ENCODE measurements around the gene NOC2L. TPM values are rescaled to one million over a fixed set of nuclear protein-coding genes. Genes with fewer than 3 reads are reported as not detected.
"Not testable (repeated sequence)": the region's sequence is repeated elsewhere in the genome, so short reads cannot be mapped to it uniquely, and the experiment has no call there.

Gene NOC2L
- total RNA-seq, 1 donor from 2014 or later, result 90.3 TPM

DNA sequence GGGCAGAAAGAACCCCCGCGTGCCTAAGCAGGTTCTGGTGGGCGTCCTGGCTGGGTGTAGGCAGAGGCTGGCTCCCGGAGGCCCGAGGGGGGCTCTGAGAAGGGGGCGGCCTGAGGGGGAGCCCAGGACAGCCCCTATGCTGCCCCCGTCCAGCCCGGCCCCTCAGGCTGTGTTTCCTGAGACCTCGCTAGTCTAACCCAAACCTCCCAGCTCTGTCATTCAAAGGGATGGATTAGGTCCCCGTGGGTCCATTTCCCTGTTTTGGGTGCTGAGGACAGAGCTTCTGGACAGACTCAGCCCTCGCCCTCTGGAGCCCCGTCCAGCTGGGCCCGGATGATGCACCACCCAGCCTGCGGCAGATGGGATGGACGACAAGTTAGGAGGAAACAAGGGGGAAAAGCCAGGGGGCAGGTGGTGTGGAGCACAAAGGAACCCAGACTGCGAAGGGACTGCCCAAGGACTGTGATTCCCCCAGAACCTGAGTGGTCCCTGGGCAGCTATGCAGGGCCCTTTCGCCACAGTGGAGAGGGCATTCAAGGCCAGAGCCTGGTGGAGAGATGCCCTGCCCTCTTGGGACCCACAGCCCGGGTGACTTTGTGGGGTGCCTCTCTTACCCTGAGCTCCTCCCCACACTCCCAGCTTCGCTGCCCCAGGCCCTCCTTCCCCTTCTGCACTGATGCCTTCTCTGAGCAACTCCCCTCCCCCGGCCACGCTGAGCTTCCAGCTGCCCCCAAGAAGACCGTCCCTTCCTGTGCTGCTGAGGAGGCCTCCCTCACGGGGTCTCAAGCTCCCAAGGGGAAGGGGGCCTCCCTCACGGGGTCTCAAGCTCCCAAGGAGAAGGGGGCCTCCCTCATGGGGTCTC lies 38.0 kb upstream of the NOC2L start:
- Mint-ChIP-seq H3K4me3 (ENCODE audit: unreplicated experiment) (peak overlapping the region; percentile 71), H3K27ac (ENCODE audit: unreplicated experiment) (peak overlapping the region; percentile 82), H3K27me3 (ENCODE audit: unreplicated experiment) (peaks cover 9% of the 10 kb centered on the region), H3K36me3 (ENCODE audit: unreplicated experiment) (peaks cover 9% of the 10 kb centered on the region), H3K9me3 (ENCODE audit: unreplicated experiment) (peaks cover 19% of the 10 kb centered on the region), H3K4me1 (ENCODE audit: low read depth, unreplicated experiment) (peaks cover 4% of the 10 kb centered on the region)
- no peak for TF ChIP-seq CTCF (IDR thresholded peaks at IDR 0.05; ENCODE audit: partially characterized antibody, unreplicated experiment)
- DNase-seq, result peak; percentile 65

- Mint-ChIP-seq H3K27ac (ENCODE audit: unreplicated experiment) (peak overlapping the region; percentile 41), H3K27me3 (ENCODE audit: unreplicated experiment) (peaks cover 9% of the 10 kb centered on the region), H3K36me3 (ENCODE audit: unreplicated experiment) (peaks cover 17% of the 10 kb centered on the region), H3K4me1 (ENCODE audit: low read depth, unreplicated experiment) (peaks cover 4% of the 10 kb centered on the region), H3K4me3 (ENCODE audit: unreplicated experiment) (peak overlapping the region; percentile 56), H3K9me3 (ENCODE audit: unreplicated experiment) (peaks cover 21% of the 10 kb centered on the region)
- DNase-seq, result no peak
- no peak for TF ChIP-seq CTCF (IDR thresholded peaks at IDR 0.05; ENCODE audit: partially characterized antibody, unreplicated experiment)
Observed at GRCh38 chr1:995665-996633, 36.9 kb upstream of the NOC2L start.

- Mint-ChIP-seq H3K36me3 (ENCODE audit: unreplicated experiment) (peaks cover 21% of the 10 kb centered on the region), H3K9me3 (ENCODE audit: unreplicated experiment) (peaks cover 21% of the 10 kb centered on the region)
- H3K4me3 Mint-ChIP-seq (ENCODE audit: unreplicated experiment); H3K27me3 Mint-ChIP-seq (ENCODE audit: unreplicated experiment); DNase-seq; H3K4me1 Mint-ChIP-seq (ENCODE audit: low read depth, unreplicated experiment); H3K27ac Mint-ChIP-seq (ENCODE audit: unreplicated experiment): not testable (repeated sequence)
Observed at GRCh38 chr1:994546-994945, 35.5 kb upstream of the NOC2L start.

GRCh38 chr1:993379-993995 lies 34.4 kb upstream of the NOC2L start:
- H3K4me1 Mint-ChIP-seq (ENCODE audit: low read depth, unreplicated experiment), result peaks cover 4% of the 10 kb centered on the region

More at GRCh38 chr1:993379-993995, 34.4 kb upstream of the NOC2L start:
- no peak overlapping the region for H3K4me3 Mint-ChIP-seq (ENCODE audit: unreplicated experiment)
- H3K27ac Mint-ChIP-seq (ENCODE audit: unreplicated experiment), result no peak overlapping the region
- TF ChIP-seq CTCF (IDR thresholded peaks at IDR 0.05; ENCODE audit: partially characterized antibody, unreplicated experiment), result no peak
- peaks cover 9% of the 10 kb centered on the region for H3K27me3 Mint-ChIP-seq (ENCODE audit: unreplicated experiment)
- H3K9me3 Mint-ChIP-seq (ENCODE audit: unreplicated experiment), result peaks cover 27% of the 10 kb centered on the region
- DNase-seq, result no peak
- H3K36me3 Mint-ChIP-seq (ENCODE audit: unreplicated experiment), result peaks cover 29% of the 10 kb centered on the region
